Left lung (tissue), 10 donors: ENCODE data around the gene SEMA4B. TPM values are rescaled to one million over a fixed set of nuclear protein-coding genes. Genes with fewer than 3 reads are reported as not detected.

Experiments used
- ATAC-seq: fragments of 200-7000 bp; cut with Tn5 transposase; one replicate; pipeline ENCODE4 v1.9.1; 2020; ENCODE audit warnings: moderate library complexity
- DNase-seq, 4 donors: peaks; one replicate each; pipeline ENCODE4 v3.0.0-alpha.2; 2013 to 2020
- H3K27ac ChIP-seq, 2 donors: fragments of 200-600 bp; sonication (generic) in 1 of 2; one replicate each; pipeline versions ENCODE4 v1.5.0 to v1.8.0; 2020 to 2021
- H3K27me3 ChIP-seq, 2 donors: fragments of 200-600 bp; sonication (generic) in 1 of 2; one replicate each; pipeline versions ENCODE4 v1.5.0 to v1.8.0; 2020 to 2021
- H3K36me3 ChIP-seq, 2 donors: fragments of 200-600 bp; sonication (generic) in 1 of 2; one replicate each; pipeline versions ENCODE4 v1.5.0 to v1.8.0; 2020 to 2021
- H3K4me1 ChIP-seq, 2 donors: fragments of 200-600 bp; one replicate each; pipeline ENCODE4 v1.8.0; 2021
- H3K4me3 ChIP-seq, 2 donors: fragments of 200-600 bp; sonication (generic) in 1 of 2; one replicate each; pipeline versions ENCODE4 v1.5.0 to v1.8.0; 2020 to 2021; ENCODE audit warnings: mild to moderate bottlenecking in 1 of 2
- H3K9me3 ChIP-seq, 2 donors: fragments of 200-600 bp; sonication (generic) in 1 of 2; one replicate each; pipeline versions ENCODE4 v1.5.0 to v1.8.0; 2020 to 2021
- CTCF ChIP-seq, 2 donors: fragments of 200-600 bp; sonication (generic) in 1 of 2; IDR thresholded peaks; one replicate each; pipeline versions ENCODE4 v1.5.0 to v1.8.0; 2021; ENCODE audit warnings: antibody characterized with exemption in 2 of 2
- intact Hi-C, 2 donors: fragments of 100-400 bp; cut with DNase I; formaldehyde crosslinking; loops; one replicate each; pipeline versions ENCODE4 v1.11.2 to v1.14.2; 2022
- polyA plus RNA-seq, 6 donors: library from polyadenylated mRNA; unstranded; fragments of 120-200 nt; gene quantifications; one replicate each; pipeline ENCODE4 v1.2.1, GENCODE V29; 2013; ENCODE audit not compliant: insufficient read length in 6 of 6
- total RNA-seq, 2 donors: library from RNA; stranded (reverse); fragmentation: NEBNext Ultra II Directional; extraction: Animal tissue kit (Norgen Biotek cat#: 25700); gene quantifications; one replicate each; pipeline ENCODE4 v1.2.1, GENCODE V29; 2021
- donor health status: DM: no; HTN: yes; CAD: no.
- donor health status: DM: no; HTN: no; CAD: no.

The SEMA4B gene
- total and polyA plus RNA-seq, 8 donors = 22.8 to 66.7 (median 26.6) TPM

DNA sequence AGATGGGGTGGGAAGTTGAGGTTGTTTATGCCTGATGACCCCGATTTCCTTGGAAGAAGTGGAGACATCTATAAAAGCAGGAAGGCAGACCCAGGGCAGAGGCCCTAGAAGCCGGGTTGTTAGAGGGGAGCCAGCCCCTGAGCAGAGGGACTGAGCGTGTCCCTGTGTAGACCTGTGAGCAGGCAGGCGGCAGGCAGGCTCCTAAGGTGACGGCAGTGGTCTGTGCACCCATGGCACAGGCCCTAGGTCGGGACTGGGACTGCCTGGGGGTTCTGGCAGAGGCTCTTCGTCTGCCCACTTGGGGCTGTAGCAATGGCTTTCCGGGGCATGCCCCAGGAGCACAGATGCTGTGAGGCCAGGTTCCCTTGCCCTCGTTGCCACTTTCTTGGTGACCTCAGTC is 9.9 kb downstream of the SEMA4B start:
- H3K27ac ChIP-seq = peak overlapping the region in 1 of 2 donors; percentile 67

DNA sequence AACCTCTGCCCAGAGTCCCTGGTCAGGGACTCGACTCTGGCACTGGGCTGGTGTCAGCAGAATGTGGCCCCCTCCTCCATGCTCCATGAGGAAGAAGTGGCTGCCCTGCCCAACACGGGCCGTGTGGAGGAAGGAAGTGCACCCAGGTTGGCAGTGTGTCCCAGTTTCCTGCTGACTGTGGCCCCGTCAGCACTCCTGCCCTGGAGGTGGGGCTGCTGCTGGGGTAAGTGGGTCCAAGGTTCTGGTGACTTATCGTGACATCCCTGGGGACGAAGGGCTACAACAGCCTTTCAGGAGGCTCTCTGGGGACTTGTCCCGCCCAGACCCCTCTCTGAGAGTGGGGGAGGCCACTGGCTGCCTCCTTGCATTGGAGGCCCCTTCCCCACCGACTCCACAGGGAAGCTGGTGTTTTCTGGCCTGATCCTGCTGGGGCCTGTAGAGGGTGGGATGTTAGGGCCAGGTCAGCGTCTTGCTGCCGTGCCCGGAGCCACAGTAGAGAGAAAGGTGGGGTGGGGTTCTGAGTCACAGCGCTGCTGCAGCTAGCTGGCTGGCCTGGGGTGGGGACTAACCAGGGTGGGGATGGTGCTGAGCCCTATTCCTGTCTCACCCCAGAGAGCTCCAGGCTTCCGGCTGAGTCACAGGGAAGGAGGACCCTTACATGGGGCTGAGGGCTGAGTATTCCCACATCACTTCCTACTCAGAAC is 10.5 kb downstream of the SEMA4B start:
- Histone ChIP-seq H3K4me1 (peaks cover 27 to 61% of the 10 kb centered on the region in 2 donors), H3K4me3 (no peak overlapping the region), H3K9me3 (no peaks in the 10 kb centered on the region), H3K36me3 (peaks cover 0 to 30% of the 10 kb centered on the region in 2 donors), H3K27ac (peak overlapping the region in 1 of 2 donors; percentile 67), H3K27me3 (no peaks in the 10 kb centered on the region)
- DNase-seq = peak in 2 of 4 donors; percentile 68 to 85
- no peak for TF ChIP-seq CTCF (IDR thresholded peaks at IDR 0.05)
- peak; percentile 61 for ATAC-seq
- intact Hi-C loops = no loop called here

More for the DNA sequence above, 9.9 kb downstream of the SEMA4B start:
- peaks cover 0 to 36% of the 10 kb centered on the region in 2 donors for H3K36me3 ChIP-seq
- TF ChIP-seq CTCF (IDR thresholded peaks at IDR 0.05) = no peak
- no peak for DNase-seq
- intact Hi-C loops = no loop called here
- H3K4me3 ChIP-seq = no peak overlapping the region
- H3K4me1 ChIP-seq = peaks cover 27 to 64% of the 10 kb centered on the region in 2 donors
- ATAC-seq = no peak
- H3K9me3 ChIP-seq = no peaks in the 10 kb centered on the region
- H3K27me3 ChIP-seq = no peaks in the 10 kb centered on the region

GRCh38 chr15:90212221-90213098 is 11.3 kb downstream of the SEMA4B start:
- Histone ChIP-seq H3K4me3 (no peak overlapping the region), H3K27ac (peak overlapping the region; percentile 67 to 78), H3K27me3 (no peaks in the 10 kb centered on the region), H3K36me3 (peaks cover 0 to 27% of the 10 kb centered on the region in 2 donors), H3K9me3 (no peaks in the 10 kb centered on the region), H3K4me1 (peaks cover 27 to 61% of the 10 kb centered on the region in 2 donors)
- intact Hi-C loops = no loop called here
- TF ChIP-seq CTCF (IDR thresholded peaks at IDR 0.05) = no peak
- peak; percentile 53 for ATAC-seq
- no peak for DNase-seq

- intact Hi-C loops = no loop called here
- H3K36me3 ChIP-seq = peaks cover 0 to 29% of the 10 kb centered on the region in 2 donors
- no peak for TF ChIP-seq CTCF (IDR thresholded peaks at IDR 0.05)
- DNase-seq (peak in 2 of 4 donors; percentile 74), ATAC-seq (peak; percentile 80)
- H3K4me3 ChIP-seq = no peak overlapping the region
- H3K27ac ChIP-seq = peak overlapping the region; percentile 53 to 78
- H3K4me1 ChIP-seq = peaks cover 27 to 61% of the 10 kb centered on the region in 2 donors
- H3K27me3 ChIP-seq = no peaks in the 10 kb centered on the region
- no peaks in the 10 kb centered on the region for H3K9me3 ChIP-seq
These were observed 12.1 kb downstream of the SEMA4B start for GRCh38 chr15:90213122-90213817.
